Loucy (cell line): ENCODE measurements around the gene C16orf96.

ENCODE experiments used
- H2AFZ ChIP-seq: fragments of 200-600 bp; sonication (generic); 2 replicates; pipeline ENCODE4 v1.6.0; 2016; ENCODE audit warnings: antibody characterized with exemption, mild to moderate bottlenecking, low read length, moderate library complexity
- H3F3A ChIP-seq: fragments of 200-600 bp; 2 replicates; pipeline ENCODE4 v1.6.0; 2016; ENCODE audit warnings: antibody characterized with exemption, low read depth, mild to moderate bottlenecking
- H3K27me3 ChIP-seq: fragments of 200-600 bp; sonication (generic); 2 replicates; pipeline ENCODE4 v1.6.1; 2014; ENCODE audit warnings: low read length, mild to moderate bottlenecking; ENCODE audit not compliant: insufficient read depth, poor library complexity, severe bottlenecking
- H3K36me3 ChIP-seq: fragments of 200-600 bp; sonication (generic); 2 replicates; pipeline ENCODE4 v1.6.1; 2016; ENCODE audit warnings: low read length; ENCODE audit not compliant: insufficient read depth
- H3K4me1 ChIP-seq: fragments of 200-600 bp; sonication (generic); 2 replicates; pipeline ENCODE4 v1.5.1; 2014; ENCODE audit warnings: low read length, mild to moderate bottlenecking; ENCODE audit not compliant: insufficient read depth, poor library complexity, severe bottlenecking
- H3K4me2 ChIP-seq: fragments of 200-600 bp; sonication (generic); 2 replicates; pipeline ENCODE4 v1.6.0; 2014; ENCODE audit warnings: antibody characterized with exemption, low read length, low read depth, mild to moderate bottlenecking; ENCODE audit not compliant: poor library complexity, severe bottlenecking
- H3K4me3 ChIP-seq: fragments of 200-600 bp; sonication (generic); 2 replicates; pipeline ENCODE4 v1.5.1; 2014; ENCODE audit warnings: low read length, mild to moderate bottlenecking, mixed read lengths; ENCODE audit not compliant: poor library complexity, severe bottlenecking
- H3K79me2 ChIP-seq: fragments of 200-600 bp; sonication (generic); 2 replicates; pipeline ENCODE4 v1.6.1; 2014; ENCODE audit warnings: low read length; ENCODE audit not compliant: insufficient read depth
- H3K9ac ChIP-seq: fragments of 200-600 bp; sonication (generic); 2 replicates; pipeline ENCODE4 v1.6.0; 2014; ENCODE audit warnings: mild to moderate bottlenecking, low read depth, low read length, moderate library complexity; ENCODE audit not compliant: poor library complexity, severe bottlenecking
- H3K9me2 ChIP-seq: fragments of 200-600 bp; sonication (generic); replicated peaks from 2 replicates; pipeline ENCODE4 v1.6.1; 2016; ENCODE audit warnings: low read depth, low read length, mixed read lengths
- H3K9me3 ChIP-seq: fragments of 200-600 bp; sonication (generic); 2 replicates; pipeline ENCODE4 v1.6.1; 2014; ENCODE audit warnings: mild to moderate bottlenecking, antibody characterized with exemption, low read length, low read depth; ENCODE audit not compliant: insufficient read depth
- H4K20me1 ChIP-seq: fragments of 200-600 bp; sonication (generic); 2 replicates; pipeline ENCODE4 v1.6.0; 2014; ENCODE audit warnings: antibody characterized with exemption, low read length, mild to moderate bottlenecking; ENCODE audit not compliant: insufficient read depth, poor library complexity, severe bottlenecking
- CTCF ChIP-seq: fragments of 200-600 bp; sonication (generic); conservative IDR thresholded peaks from 2 replicates; pipeline ENCODE4 v1.5.1; 2014; ENCODE audit warnings: mild to moderate bottlenecking, antibody characterized with exemption, low read length
- EZH2phosphoT487 ChIP-seq: fragments of 200-600 bp; IDR thresholded peaks from 2 replicates; pipeline ENCODE4 v1.6.1; 2018; ENCODE audit warnings: antibody characterized with exemption, mild to moderate bottlenecking, moderate library complexity, borderline replicate concordance

The C16orf96 gene

GRCh38 chr16:4637501-4638166, 81.5 kb downstream of the C16orf96 start:
- no peaks in the 10 kb centered on the region for H3K9me2 ChIP-seq
- H2AFZ ChIP-seq = no peak overlapping the region
- no peaks in the 10 kb centered on the region for H3K27me3 ChIP-seq
- no peak overlapping the region for H3K9ac ChIP-seq
- no peaks in the 10 kb centered on the region for H3K36me3 ChIP-seq
- H3K9me3 ChIP-seq = no peaks in the 10 kb centered on the region
- H4K20me1 ChIP-seq = peaks cover 2% of the 10 kb centered on the region
- H3K4me2 ChIP-seq = no peak overlapping the region
- no peak for TF ChIP-seq CTCF
- no peak for TF ChIP-seq EZH2phosphoT487
- no peaks in the 10 kb centered on the region for H3K4me1 ChIP-seq
- no peaks in the 10 kb centered on the region for H3F3A ChIP-seq
- peaks cover 22% of the 10 kb centered on the region; the same call in 1 of the 2 replicates for H3K79me2 ChIP-seq
- H3K4me3 ChIP-seq = no peak overlapping the region

- Histone ChIP-seq H3K9me3 (no peaks in the 10 kb centered on the region), H3F3A (no peaks in the 10 kb centered on the region), H3K4me2 (no peak overlapping the region), H3K79me2 (peaks cover 19% of the 10 kb centered on the region; the same call in 1 of the 2 replicates), H3K27me3 (no peaks in the 10 kb centered on the region), H3K4me3 (no peak overlapping the region), H2AFZ (no peak overlapping the region), H3K36me3 (no peaks in the 10 kb centered on the region), H3K9ac (no peak overlapping the region), H4K20me1 (peaks cover 2% of the 10 kb centered on the region), H3K9me2 (no peaks in the 10 kb centered on the region), H3K4me1 (no peaks in the 10 kb centered on the region)
- TF ChIP-seq EZH2phosphoT487 = no peak
- TF ChIP-seq CTCF = no peak
Observed at GRCh38 chr16:4639899-4640509, 83.9 kb downstream of the C16orf96 start.

- H3K27me3 ChIP-seq = no peaks in the 10 kb centered on the region
- H3K9ac ChIP-seq = no peak overlapping the region
- H3K36me3 ChIP-seq = no peaks in the 10 kb centered on the region
- TF ChIP-seq EZH2phosphoT487 (no peak), CTCF (no peak)
- H3K4me2 ChIP-seq = no peak overlapping the region
- no peak overlapping the region for H2AFZ ChIP-seq
- H3K9me3 ChIP-seq = no peaks in the 10 kb centered on the region
- H3K4me1 ChIP-seq = no peaks in the 10 kb centered on the region
- peaks cover 22% of the 10 kb centered on the region; the same call in 1 of the 2 replicates for H3K79me2 ChIP-seq
- no peak overlapping the region for H3K4me3 ChIP-seq
- peaks cover 2% of the 10 kb centered on the region for H4K20me1 ChIP-seq
- H3K9me2 ChIP-seq = no peaks in the 10 kb centered on the region
- no peaks in the 10 kb centered on the region for H3F3A ChIP-seq
Observed at GRCh38 chr16:4640572-4641305, 84.6 kb downstream of the C16orf96 start.
